Stimulated activated CD4-positive, alpha-beta T cell treated with anti-CD3 and anti-CD28 coated beads, Interleukin-4, amount 100 ng/mL, for 24 hours (primary cell): ENCODE results near the gene BLOC1S1.

Source experiments
- DNase-seq: peaks from one replicate; pipeline ENCODE4 v3.0.0-alpha.2; 2020

BLOC1S1 gene

GRCh38 chr12:55695349-55695748, 20.5 kb upstream of the BLOC1S1 start:
- no peak for DNase-seq

GRCh38 chr12:55696141-55696540, 19.7 kb upstream of the BLOC1S1 start:
- no peak for DNase-seq

GRCh38 chr12:55696796-55697462, 18.9 kb upstream of the BLOC1S1 start:
- no peak for DNase-seq

GRCh38 chr12:55697686-55698085, 18.2 kb upstream of the BLOC1S1 start:
- no peak for DNase-seq

- no peak for DNase-seq
These were observed 17.4 kb upstream of the BLOC1S1 start for GRCh38 chr12:55698241-55698955.

- no peak for DNase-seq
These were observed 16.9 kb upstream of the BLOC1S1 start for GRCh38 chr12:55698965-55699364.

GRCh38 chr12:55699471-55700055, 16.3 kb upstream of the BLOC1S1 start:
- no peak for DNase-seq

GRCh38 chr12:55700255-55701018, 15.4 kb upstream of the BLOC1S1 start:
- no peak for DNase-seq

- no peak for DNase-seq
These were observed 13.0 kb upstream of the BLOC1S1 start for GRCh38 chr12:55702861-55703260.

GRCh38 chr12:55703288-55703687, 12.6 kb upstream of the BLOC1S1 start:
- no peak for DNase-seq

GRCh38 chr12:55703901-55704761, 11.7 kb upstream of the BLOC1S1 start:
- DNase-seq = no peak

GRCh38 chr12:55704824-55705718, 10.8 kb upstream of the BLOC1S1 start:
- DNase-seq = no peak

- DNase-seq = no peak
These were observed 10.0 kb upstream of the BLOC1S1 start for GRCh38 chr12:55705782-55706402.

- no peak for DNase-seq
These were observed 9.2 kb upstream of the BLOC1S1 start for GRCh38 chr12:55706568-55707218.

- DNase-seq = no peak
These were observed 8.6 kb upstream of the BLOC1S1 start for GRCh38 chr12:55707219-55707671.

- DNase-seq = peak; percentile 66
These were observed 7.8 kb upstream of the BLOC1S1 start, which contains the start of gene ITGA7 for GRCh38 chr12:55707841-55708694. Gene ITGA7, minus strand, starts transcription at chr12:55707904. Its CDS starts 222 bp downstream, at chr12:55707682.

GRCh38 chr12:55708695-55709233, 7.1 kb upstream of the BLOC1S1 start:
- DNase-seq = no peak

GRCh38 chr12:55711786-55712553, 3.9 kb upstream of the BLOC1S1 start:
- DNase-seq = no peak
